GM18907 (cell line): ENCODE data around the gene CTBP2.
"Not testable (repeated sequence)": the region's sequence is repeated elsewhere in the genome, so short reads cannot be mapped to it uniquely, and the experiment has no call there.

Source experiments
- ATAC-seq: cut with Tn5 transposase; IDR thresholded peaks from one replicate; pipeline ENCODE4 v1.9.1; 2021; ENCODE audit warnings: mild to moderate bottlenecking, moderate library complexity; ENCODE audit not compliant: unreplicated experiment

Gene CTBP2

DNA sequence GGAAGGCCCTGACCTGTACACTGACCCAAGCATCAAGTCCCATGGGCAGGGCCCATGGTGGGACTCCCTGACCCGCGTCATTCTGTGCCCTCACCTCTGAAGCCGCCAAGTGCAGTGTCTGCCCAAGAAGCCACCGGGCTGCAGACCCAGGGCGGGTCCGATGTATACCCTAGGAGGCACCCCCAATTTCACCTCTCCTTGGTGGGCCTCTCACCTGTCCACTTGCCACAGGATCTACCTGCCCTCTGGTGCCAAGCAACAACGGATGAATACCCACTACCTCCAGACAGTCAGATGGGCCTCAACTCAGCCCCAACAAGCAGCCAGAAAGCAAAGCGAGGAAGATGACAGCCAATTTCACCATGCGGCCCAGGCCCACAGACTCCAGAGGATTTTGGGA lies 92.6 kb downstream of the CTBP2 start:
- no peak for ATAC-seq

GRCh38 chr10:125066764-125067450 lies 93.5 kb downstream of the CTBP2 start:
- no peak for ATAC-seq

DNA sequence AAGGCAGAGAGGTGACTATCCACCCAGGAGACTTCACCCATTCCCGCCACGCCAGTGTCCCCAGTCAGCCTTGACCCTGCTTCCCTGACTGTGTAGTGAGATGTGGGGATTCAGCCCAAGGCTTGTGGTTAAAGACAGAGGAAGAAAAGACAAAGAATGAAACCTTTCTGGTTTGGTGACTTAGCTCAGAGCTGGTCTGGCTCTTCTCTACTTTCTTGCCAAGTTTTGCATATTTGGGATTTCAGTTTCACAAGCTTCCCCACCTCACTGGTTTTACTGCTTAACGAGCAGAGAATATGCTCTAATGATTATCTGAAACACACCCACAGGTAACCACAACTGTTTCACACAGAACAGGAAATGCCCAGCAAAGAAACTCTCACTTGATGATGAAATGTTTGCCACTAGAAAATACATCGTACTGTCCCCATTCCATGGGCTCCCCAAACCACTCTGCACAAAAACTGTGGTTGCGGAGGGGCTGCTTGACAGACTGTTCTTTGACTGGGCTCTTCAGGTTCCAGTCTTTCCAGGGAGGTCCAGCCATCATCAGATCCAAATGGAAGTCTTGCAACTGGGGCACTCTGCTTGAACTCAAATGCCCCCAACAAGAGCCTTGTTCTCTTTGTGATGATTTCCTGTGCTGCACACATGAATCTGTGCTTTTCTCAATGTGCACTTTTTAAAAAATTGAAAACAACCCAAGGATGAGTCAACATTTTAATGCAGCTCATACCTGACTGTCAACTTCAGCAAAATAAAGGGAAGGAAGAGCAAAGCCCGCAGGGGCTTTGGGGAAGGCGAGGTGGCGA lies 95.5 kb downstream of the CTBP2 start:
- ATAC-seq: peak; percentile 90

DNA sequence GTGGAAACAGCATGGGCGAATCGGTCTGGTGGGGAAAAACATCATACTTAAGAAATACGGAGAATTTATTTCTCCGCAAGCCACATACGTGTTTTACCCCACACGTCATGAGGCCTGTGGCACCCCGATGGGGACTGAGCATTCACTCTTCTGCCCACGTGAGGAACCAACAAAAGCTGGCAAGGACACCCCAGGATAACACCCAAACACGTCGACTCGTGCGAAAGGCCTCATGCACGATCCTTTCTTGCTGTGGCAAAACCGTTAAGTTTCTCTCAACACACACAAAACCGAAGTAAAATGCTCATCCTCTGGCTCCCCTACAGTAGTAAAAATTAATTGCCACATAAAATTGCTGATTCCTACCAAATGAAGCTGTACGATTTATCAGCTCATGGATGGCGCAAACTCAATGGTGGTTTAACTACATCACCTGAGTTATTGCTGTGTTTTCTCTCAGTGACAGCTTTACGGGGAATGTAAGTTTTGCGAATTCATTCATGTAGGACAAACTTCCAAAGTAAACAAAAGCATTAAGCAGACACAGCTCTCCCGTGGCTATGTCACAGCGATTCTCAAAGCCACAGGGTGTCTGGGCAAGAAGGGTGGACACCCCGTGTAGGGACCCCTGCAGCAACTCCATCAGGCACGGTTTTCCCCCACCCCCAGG lies 97.0 kb downstream of the CTBP2 start:
- no peak for ATAC-seq

DNA sequence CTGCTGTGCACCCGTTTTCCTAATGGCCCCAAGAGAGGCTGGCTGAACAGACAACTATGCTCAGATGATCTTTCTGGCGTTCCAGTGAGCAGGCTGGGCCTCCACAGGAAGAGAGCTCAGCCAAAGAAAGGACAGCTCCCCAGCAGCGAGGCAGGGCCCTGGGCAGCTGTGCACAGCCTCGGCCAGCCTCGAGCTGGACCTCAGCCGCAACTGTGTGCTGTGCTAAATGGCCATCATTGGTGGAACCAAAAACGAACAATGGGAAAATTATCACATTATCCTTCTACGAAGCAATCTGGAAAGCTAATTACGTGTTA lies 97.5 kb downstream of the CTBP2 start:
- no peak for ATAC-seq

DNA sequence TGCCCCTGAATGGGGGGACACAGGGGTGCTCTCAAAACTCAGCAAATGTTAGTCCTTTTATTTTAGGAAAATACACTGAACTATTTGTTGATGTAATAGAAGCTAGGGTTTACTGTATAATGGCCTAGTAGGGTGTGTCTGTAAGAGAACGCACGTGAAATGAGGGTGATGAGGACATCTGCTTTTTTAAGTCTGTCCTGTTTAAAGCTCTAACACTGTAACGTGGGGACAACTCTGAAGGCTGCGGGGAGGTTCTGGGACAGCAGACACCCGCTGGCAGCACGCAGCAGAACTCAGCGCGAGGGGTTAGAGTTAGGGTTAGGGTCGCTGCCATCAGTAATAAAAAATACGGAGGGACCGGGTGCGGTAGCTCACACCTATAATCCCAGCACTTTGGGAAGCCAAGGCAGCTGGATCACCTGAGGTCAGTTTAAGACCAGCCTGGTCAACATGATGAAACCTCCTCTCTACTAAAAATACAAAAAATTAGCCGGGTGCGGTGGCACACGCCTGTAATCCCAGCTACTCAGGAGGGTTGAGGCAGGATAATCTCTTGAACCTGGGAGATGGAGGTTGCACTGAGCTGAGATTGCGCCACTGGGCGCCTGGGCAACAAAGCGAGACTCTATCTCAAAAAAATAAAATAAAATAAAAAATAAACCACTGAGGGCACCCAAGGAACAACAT lies 98.0 kb downstream of the CTBP2 start:
- no peak for ATAC-seq

GRCh38 chr10:125061557-125062226 lies 98.7 kb downstream of the CTBP2 start:
- peak; percentile 37 for ATAC-seq

- ATAC-seq: no peak
Observed at GRCh38 chr10:125060826-125061556, 99.4 kb downstream of the CTBP2 start.

DNA sequence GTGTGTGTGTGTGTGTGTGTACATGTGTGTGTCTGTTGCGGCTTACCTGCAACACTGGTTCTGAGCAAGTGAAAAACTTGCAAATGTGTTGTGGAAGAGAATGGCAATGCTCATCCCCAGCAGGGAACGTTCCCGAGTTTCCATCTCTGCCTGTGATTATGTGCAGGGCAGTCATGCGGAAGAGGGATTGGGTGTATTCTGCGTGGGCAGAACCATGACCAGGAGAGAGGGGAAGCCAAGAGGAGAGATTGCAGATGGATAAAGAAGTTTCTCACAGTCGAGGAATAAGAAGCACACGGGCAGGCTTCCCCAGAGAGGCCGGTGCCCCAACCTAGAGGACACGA lies 99.9 kb downstream of the CTBP2 start:
- no peak for ATAC-seq

DNA sequence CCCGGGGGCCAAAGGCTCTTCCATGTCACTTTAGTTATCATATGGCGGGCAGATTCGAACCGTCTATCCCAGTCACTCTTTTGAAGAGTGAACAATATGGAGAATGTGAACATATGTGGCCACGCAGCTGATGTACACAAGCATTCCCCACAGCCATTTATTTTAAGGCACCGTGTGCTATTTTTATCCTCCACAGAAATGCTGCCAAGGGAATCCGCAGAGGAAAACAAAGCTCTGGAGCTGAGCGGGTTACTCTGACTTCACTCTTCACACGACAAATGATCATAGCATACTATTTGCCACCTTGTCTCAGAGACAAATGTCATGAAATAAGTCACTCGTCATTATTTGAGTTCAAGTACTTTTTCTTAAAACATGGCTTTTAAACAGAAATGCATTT lies 100.3 kb downstream of the CTBP2 start:
- no peak for ATAC-seq

- ATAC-seq: not testable (repeated sequence)
Observed at GRCh38 chr10:125059348-125059747, 101.0 kb downstream of the CTBP2 start.

GRCh38 chr10:125057158-125058001 lies 103.0 kb downstream of the CTBP2 start:
- no peak for ATAC-seq

- ATAC-seq: no peak
Observed at GRCh38 chr10:125056161-125057132, 103.9 kb downstream of the CTBP2 start.

DNA sequence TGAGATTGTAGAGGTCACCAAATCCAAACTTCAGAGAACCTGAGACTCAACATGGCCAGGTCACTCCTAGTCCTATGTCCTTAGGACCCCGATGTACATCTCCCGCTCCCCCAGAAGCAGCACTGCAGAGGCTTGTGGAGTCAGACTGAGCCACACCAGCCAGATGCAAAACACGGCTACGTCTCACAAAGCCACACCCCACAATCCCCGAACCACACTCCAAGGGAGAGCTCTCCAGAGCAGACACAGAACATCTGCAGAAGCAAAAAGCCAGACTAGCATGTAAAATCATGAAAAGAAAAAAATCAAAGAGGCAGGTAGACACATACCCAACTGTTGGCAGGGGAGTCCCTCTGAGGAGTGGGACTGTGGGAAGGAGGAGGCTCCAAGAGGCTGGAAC lies 104.9 kb downstream of the CTBP2 start:
- ATAC-seq: no peak

GRCh38 chr10:125054669-125055268 lies 105.6 kb downstream of the CTBP2 start:
- no peak for ATAC-seq

DNA sequence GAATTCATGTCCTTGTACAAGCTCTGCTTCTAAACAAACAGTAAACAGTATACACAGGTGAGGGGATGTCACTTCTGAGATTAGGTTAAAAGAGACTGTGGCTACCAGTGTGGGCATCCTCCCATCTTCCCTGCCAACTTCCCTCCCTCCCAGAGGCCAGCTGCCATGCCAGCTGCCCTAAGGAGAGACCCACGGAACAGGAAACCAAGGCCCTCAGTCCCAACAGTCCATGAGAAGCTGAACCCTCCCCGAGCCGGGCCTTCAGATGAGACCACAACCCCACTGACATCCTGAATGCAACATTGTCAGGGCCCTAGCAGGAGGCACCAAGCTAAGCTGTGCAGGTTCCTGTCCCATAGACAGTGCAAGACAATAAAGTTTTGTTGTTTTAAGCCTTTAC lies 106.1 kb downstream of the CTBP2 start:
- ATAC-seq: no peak

- no peak for ATAC-seq
Observed at GRCh38 chr10:125052146-125052545, 108.2 kb downstream of the CTBP2 start.

GRCh38 chr10:125050383-125050782 lies 110.0 kb downstream of the CTBP2 start:
- ATAC-seq: no peak
